Amniotic epithelial cell (primary cell): ENCODE results near the gene SNRNP200.
"Not testable (repeated sequence)": the region's sequence is repeated elsewhere in the genome, so short reads cannot be mapped to it uniquely, and the experiment has no call there.

ENCODE experiments used
- DNase-seq: peaks from one replicate; pipeline ENCODE4 v3.0.0-alpha.2; 2010; ENCODE audit warnings: low read depth

The SNRNP200 gene

GRCh38 chr2:96325041-96325883 is 19.9 kb upstream of the SNRNP200 start, which contains the start of gene ITPRIPL1:
Gene ITPRIPL1 (plus strand): TSS chr2:96325317. CDS start chr2:96325840, 523 bp downstream.
- DNase-seq = no peak

GRCh38 chr2:96324721-96325040 is 19.3 kb upstream of the SNRNP200 start:
- no peak for DNase-seq

GRCh38 chr2:96323849-96324248 is 18.5 kb upstream of the SNRNP200 start:
- DNase-seq = no peak

DNA sequence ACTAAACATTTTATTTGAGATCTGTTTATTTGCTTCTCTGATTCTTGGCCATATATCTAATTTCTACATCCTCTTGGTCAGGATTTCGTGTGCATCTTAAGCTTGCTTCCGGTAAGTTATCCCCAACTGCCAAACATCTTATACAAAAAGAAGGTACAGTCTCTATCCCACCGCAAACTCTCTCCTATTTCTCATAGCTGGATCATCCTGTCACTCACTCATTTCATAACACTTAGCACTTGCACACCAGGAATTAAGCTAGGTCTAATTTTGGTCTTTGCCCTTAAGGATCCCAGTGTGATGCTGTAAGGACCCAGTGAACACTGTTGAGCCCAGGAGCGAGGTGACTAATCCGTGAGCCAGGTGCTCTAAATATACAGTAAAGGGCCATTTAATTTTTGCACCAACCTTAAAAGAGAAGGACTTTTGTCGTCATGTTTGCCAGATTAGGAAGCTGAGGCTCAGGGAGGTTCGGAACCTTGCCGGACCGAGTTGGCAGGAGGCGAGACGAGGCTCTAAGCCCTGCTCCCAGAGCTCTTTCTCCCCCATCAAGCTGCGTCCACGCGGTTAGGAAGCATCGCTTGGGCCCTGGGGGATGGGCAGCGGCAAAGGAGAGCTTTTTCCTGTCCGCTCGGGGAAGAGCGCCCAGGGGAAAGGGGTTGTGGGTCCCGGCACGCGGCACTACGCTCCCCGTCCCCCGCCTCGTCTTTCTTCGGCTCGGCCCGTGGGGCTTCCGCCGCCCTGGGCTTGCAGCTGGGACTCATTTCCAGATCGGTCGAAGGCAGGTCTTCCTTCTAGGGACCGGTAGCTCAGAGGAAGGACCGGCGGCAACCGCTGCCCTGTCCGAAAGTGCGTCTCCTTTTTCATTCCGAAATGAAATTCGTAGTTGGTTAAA is 15.6 kb upstream of the SNRNP200 start:
- DNase-seq = no peak

- DNase-seq = no peak
Measured at GRCh38 chr2:96320326-96320725, 15.0 kb upstream of the SNRNP200 start.

GRCh38 chr2:96319396-96319795 is 14.1 kb upstream of the SNRNP200 start:
- no peak for DNase-seq

- DNase-seq = no peak
Measured at GRCh38 chr2:96318723-96319122, 13.4 kb upstream of the SNRNP200 start.

GRCh38 chr2:96317584-96317997 is 12.2 kb upstream of the SNRNP200 start:
- DNase-seq = no peak

DNA sequence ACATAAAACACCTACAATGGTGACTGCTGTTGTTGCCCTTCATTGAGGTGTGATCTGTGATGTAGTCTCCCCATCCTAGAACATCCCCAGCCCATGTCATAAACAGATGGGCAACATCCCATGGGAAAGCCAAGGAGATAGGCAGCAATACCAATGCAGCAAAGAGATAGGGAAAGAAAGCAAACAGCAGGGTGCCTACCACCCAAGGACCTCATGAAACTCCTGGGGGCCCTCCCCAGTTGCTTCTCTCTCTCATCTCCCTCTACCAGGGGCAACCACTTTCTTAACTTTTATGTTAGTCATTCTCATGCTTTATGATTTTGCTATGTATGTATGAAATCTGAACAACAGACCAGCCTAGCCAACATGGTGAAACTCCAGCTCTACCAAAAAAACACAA is 11.7 kb upstream of the SNRNP200 start:
- DNase-seq = no peak

GRCh38 chr2:96315400-96316071 is 10.2 kb upstream of the SNRNP200 start:
- DNase-seq = peak; percentile 49

- no peak for DNase-seq
Measured at GRCh38 chr2:96315005-96315399, 9.7 kb upstream of the SNRNP200 start.

GRCh38 chr2:96308248-96308647 is 2.9 kb upstream of the SNRNP200 start:
- no peak for DNase-seq

DNA sequence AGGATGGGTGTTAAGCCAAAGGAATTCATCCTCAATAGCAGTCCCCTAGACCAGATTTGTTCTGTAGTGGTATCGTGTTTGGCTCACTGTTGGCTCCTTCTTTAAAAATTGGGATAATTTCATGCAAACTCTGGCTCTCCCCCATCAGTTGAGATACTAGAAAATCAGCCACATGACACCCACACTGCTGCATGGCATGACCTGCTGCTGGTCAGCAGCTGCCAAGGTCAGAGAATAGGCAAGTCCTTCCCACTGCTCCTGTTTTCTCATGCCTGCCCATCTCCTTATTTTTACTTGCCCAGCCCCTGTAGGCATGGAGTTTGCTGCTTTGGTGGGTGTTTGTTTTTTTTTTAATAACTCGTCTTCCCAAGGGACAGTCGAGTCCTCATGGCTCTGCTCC is 1.0 kb upstream of the SNRNP200 start:
- DNase-seq = no peak

DNA sequence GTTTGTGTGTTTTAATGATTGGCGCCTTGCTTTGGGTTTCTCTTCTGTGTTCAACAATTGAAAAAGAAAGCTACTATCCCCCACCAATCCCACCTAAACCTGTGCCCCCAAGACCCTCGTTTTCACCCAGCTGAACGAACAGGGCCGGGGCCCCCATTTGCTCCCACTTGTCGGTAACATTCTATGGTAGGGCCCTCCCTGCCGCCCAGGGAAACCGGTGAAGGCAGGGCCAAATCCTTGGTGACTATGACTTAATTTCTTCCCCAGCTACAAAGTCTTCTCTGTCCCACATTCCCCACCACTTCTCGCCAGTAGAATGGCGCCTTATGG is 598 bp upstream of the SNRNP200 start:
- DNase-seq = no peak

DNA sequence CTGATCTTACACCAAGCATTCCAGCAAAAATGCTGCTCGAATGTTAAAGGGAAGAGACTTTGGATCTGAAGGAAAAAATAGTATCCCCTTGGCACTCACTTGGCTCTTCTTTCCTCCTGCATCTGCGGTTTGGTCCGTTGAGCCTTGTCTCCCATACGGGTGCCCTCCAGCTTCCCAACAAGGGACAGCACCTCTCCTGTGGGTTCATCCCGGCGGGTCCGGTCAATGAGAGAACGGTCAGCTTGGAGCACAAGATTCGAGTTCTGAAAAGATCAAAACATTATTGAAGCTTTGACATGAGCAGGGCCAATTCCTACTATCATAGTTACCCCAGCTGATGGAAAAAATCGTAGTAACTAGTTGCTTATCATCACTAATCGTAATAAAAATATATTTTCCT is 740 bp downstream of the SNRNP200 start:
- no peak for DNase-seq

- DNase-seq = no peak
Measured at GRCh38 chr2:96301865-96302264, 3.5 kb downstream of the SNRNP200 start.

- DNase-seq = no peak
Measured at GRCh38 chr2:96296925-96297324, 8.4 kb downstream of the SNRNP200 start.

DNA sequence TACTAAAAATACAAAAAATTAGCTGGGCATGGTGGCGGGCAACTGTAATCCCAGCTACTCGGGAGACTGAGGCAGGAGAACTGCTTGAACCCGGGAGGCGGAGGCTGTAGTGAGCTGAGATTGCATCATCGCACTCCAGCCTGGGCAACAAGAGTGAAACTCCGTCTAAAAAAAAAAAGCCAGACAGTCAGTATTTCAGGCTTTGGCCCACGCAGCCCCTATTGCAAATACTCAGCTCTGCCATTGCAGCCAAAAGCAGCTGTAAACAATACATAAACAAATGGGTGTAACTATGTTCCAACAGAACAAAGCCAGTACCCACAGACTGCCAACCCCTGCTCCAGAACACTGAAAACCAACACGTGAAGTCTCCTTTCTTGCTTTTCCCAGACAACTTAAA is 11.1 kb downstream of the SNRNP200 start:
- DNase-seq = not testable (repeated sequence)

GRCh38 chr2:96291751-96292150 is 13.6 kb downstream of the SNRNP200 start:
- no peak for DNase-seq

GRCh38 chr2:96287273-96287856 is 18.0 kb downstream of the SNRNP200 start:
- no peak for DNase-seq

GRCh38 chr2:96276787-96277499 is 28.4 kb downstream of the SNRNP200 start:
- DNase-seq = no peak
